Naive thymus-derived CD8-positive, alpha-beta T cell (primary cell): ENCODE data around the gene CFL2. TPM values are rescaled to one million over a fixed set of nuclear protein-coding genes. Genes with fewer than 3 reads are reported as not detected.
A peak's percentile ranks its signal among the peaks of the same experiment; 100 is the strongest.
"Not testable (repeated sequence)": the region's sequence is repeated elsewhere in the genome, so short reads cannot be mapped to it uniquely, and the experiment has no call there.

Experiments used
- ATAC-seq, 2 donors: fragments of 150-1000 bp; cut with Tn5 transposase in 1 of 2; sonication (Bioruptor Pico), chemical (Tn5 transposase) in 1 of 2; 1 replicate in 1 of 2; 2 replicates in 1 of 2; pipeline ENCODE4 v1.10.0; 2021; ENCODE audit warnings: mild to moderate bottlenecking in 2 of 2, moderate library complexity in 2 of 2
- POLR2A ChIA-PET: fragments of 350-600 bp; sonication (Branson Sonifier 250); formaldehyde crosslinking; loops from one replicate; lab custom pipeline; 2021; ENCODE audit warnings: antibody characterized with exemption; lab: Charles Lee
- DNase-seq, 10 donors: peaks; one replicate each; pipeline versions ENCODE4 v3.0.0 to v3.0.0-alpha.2; 2020 to 2022
- H3K27ac Mint-ChIP-seq, 10 donors: one replicate each; pipeline ENCODE4 v1.8.0; 2020 to 2022; ENCODE audit warnings: mild to moderate bottlenecking in 10 of 10, mixed read lengths in 10 of 10, moderate library complexity in 4 of 10, inconsistent platforms in 1 of 10
- H3K27me3 Mint-ChIP-seq, 5 donors: one replicate each; pipeline ENCODE4 v1.8.0; 2021 to 2022; ENCODE audit warnings: mixed read lengths in 5 of 5
- H3K36me3 Mint-ChIP-seq, 3 donors: one replicate each; pipeline ENCODE4 v1.8.0; 2020 to 2022; ENCODE audit warnings: mixed read lengths in 3 of 3, mild to moderate bottlenecking in 2 of 3, inconsistent platforms in 1 of 3
- H3K4me1 Mint-ChIP-seq, 4 donors: one replicate each; pipeline ENCODE4 v1.8.0; 2021 to 2022; ENCODE audit warnings: mixed read lengths in 4 of 4
- H3K4me3 Mint-ChIP-seq, 10 donors: one replicate each; pipeline ENCODE4 v1.8.0; 2020 to 2022; ENCODE audit warnings: mild to moderate bottlenecking in 10 of 10, mixed read lengths in 10 of 10, moderate library complexity in 6 of 10, inconsistent platforms in 1 of 10
- H3K9me3 Mint-ChIP-seq, 9 donors: one replicate each; pipeline ENCODE4 v1.8.0; 2020 to 2022; ENCODE audit warnings: mixed read lengths in 9 of 9, mild to moderate bottlenecking in 3 of 9, inconsistent platforms in 1 of 9, moderate library complexity in 1 of 9
- polyA plus RNA-seq, 3 donors: library from polyadenylated mRNA; unstranded; fragments of 300-500 nt; fragmentation: Illumina TruSeq; gene quantifications; one replicate each; pipeline ENCODE4 v1.2.3, GENCODE V29; 2021
- total RNA-seq, 8 experiments: library from RNA in 2 of 8; stranded (reverse) in 2 of 8; gene quantifications; one replicate each; pipeline ENCODE4 v1.2.3 and lab custom pipeline; 2021 to 2026

CFL2 gene
- total and polyA plus RNA-seq, 5 experiments from 2014 or later: 7.4 to 22.7 (median 15.9) TPM

GRCh38 chr14:34707722-34708121 lies 6.7 kb downstream of the CFL2 start:
- no peak for ATAC-seq
- Mint-ChIP-seq H3K4me1 (peaks cover 0 to 10% (median 5%) of the 10 kb centered on the region in 4 donors), H3K27me3 (no peaks in the 10 kb centered on the region), H3K36me3 (peaks cover 0 to 14% (median 0%) of the 10 kb centered on the region in 3 donors), H3K27ac (peak overlapping the region in 1 of 10 donors; percentile 35), H3K9me3 (no peaks in the 10 kb centered on the region), H3K4me3 (no peak overlapping the region)
- POLR2A ChIA-PET: no interaction called here
- DNase-seq: no peak

GRCh38 chr14:34701808-34702207 lies 12.6 kb downstream of the CFL2 start:
- Mint-ChIP-seq H3K27me3 (no peaks in the 10 kb centered on the region), H3K4me1 (no peaks in the 10 kb centered on the region), H3K27ac (no peak overlapping the region), H3K9me3 (no peaks in the 10 kb centered on the region), H3K4me3 (no peak overlapping the region), H3K36me3 (no peaks in the 10 kb centered on the region)
- no peak for DNase-seq
- no peak for ATAC-seq
- POLR2A ChIA-PET: no interaction called here

GRCh38 chr14:34700622-34701130 lies 13.7 kb downstream of the CFL2 start:
- Mint-ChIP-seq H3K27ac (no peak overlapping the region), H3K36me3 (no peaks in the 10 kb centered on the region), H3K9me3 (no peaks in the 10 kb centered on the region), H3K4me3 (no peak overlapping the region), H3K4me1 (no peaks in the 10 kb centered on the region), H3K27me3 (no peaks in the 10 kb centered on the region)
- DNase-seq: no peak
- no peak for ATAC-seq
- POLR2A ChIA-PET: no interaction called here

GRCh38 chr14:34699873-34700621 lies 14.3 kb downstream of the CFL2 start:
- DNase-seq (no peak), ATAC-seq (no peak)
- H3K27ac Mint-ChIP-seq: no peak overlapping the region
- H3K27me3 Mint-ChIP-seq: no peaks in the 10 kb centered on the region
- H3K4me3 Mint-ChIP-seq: no peak overlapping the region
- no peaks in the 10 kb centered on the region for H3K36me3 Mint-ChIP-seq
- H3K9me3 Mint-ChIP-seq: no peaks in the 10 kb centered on the region
- H3K4me1 Mint-ChIP-seq: no peaks in the 10 kb centered on the region
- POLR2A ChIA-PET: no interaction called here

- H3K9me3 Mint-ChIP-seq, H3K27me3 Mint-ChIP-seq, H3K36me3 Mint-ChIP-seq, H3K27ac Mint-ChIP-seq, ATAC-seq, H3K4me3 Mint-ChIP-seq, DNase-seq: not testable (repeated sequence)
- POLR2A ChIA-PET: interaction anchor here (0.6 kb wide), 1 partner anchor 15 kb away, joined by 3 read pairs; no protein-coding TSS in a partner anchor
- H3K4me1 Mint-ChIP-seq: peaks cover 7 to 11% (median 10%) of the 10 kb centered on the region in 4 donors
These were observed 20.2 kb downstream of the CFL2 start for GRCh38 chr14:34694216-34694615.

- DNase-seq: peak in 4 of 10 donors; percentile 16 to 22 (median 18)
- peaks cover 7 to 11% (median 10%) of the 10 kb centered on the region in 4 donors for H3K4me1 Mint-ChIP-seq
- no peaks in the 10 kb centered on the region for H3K27me3 Mint-ChIP-seq
- H3K4me3 Mint-ChIP-seq: peak overlapping the region in 8 of 10 donors; percentile 1 to 79 (median 59)
- peak overlapping the region in 4 of 10 donors; percentile 11 to 27 (median 18) for H3K27ac Mint-ChIP-seq
- H3K9me3 Mint-ChIP-seq: no peaks in the 10 kb centered on the region
- POLR2A ChIA-PET: no interaction called here
- H3K36me3 Mint-ChIP-seq: no peaks in the 10 kb centered on the region
- ATAC-seq: peak; percentile 49
These were observed 21.0 kb downstream of the CFL2 start for GRCh38 chr14:34693228-34693939.

GRCh38 chr14:34692898-34693227 lies 21.5 kb downstream of the CFL2 start:
- DNase-seq (no peak), ATAC-seq (no peak)
- Mint-ChIP-seq H3K4me3 (peak overlapping the region in 6 of 10 donors; percentile 39 to 79 (median 62)), H3K9me3 (no peaks in the 10 kb centered on the region), H3K4me1 (peaks cover 7 to 11% (median 10%) of the 10 kb centered on the region in 4 donors), H3K27me3 (no peaks in the 10 kb centered on the region), H3K27ac (peak overlapping the region in 3 of 10 donors; percentile 8 to 27 (median 19)), H3K36me3 (no peaks in the 10 kb centered on the region)
- POLR2A ChIA-PET: no interaction called here

GRCh38 chr14:34692348-34692747 lies 22.0 kb downstream of the CFL2 start:
- H3K4me1 Mint-ChIP-seq: peaks cover 7 to 11% (median 10%) of the 10 kb centered on the region in 4 donors
- peak overlapping the region in 2 of 10 donors; percentile 8 to 33 for H3K27ac Mint-ChIP-seq
- POLR2A ChIA-PET: no interaction called here
- ATAC-seq: no peak
- H3K4me3 Mint-ChIP-seq: peak overlapping the region in 1 of 10 donors; percentile 59
- no peak for DNase-seq
- no peaks in the 10 kb centered on the region for H3K9me3 Mint-ChIP-seq
- H3K36me3 Mint-ChIP-seq: no peaks in the 10 kb centered on the region
- H3K27me3 Mint-ChIP-seq: no peaks in the 10 kb centered on the region

GRCh38 chr14:34691206-34691605 lies 23.2 kb downstream of the CFL2 start:
- no peak for ATAC-seq
- H3K9me3 Mint-ChIP-seq: no peaks in the 10 kb centered on the region
- POLR2A ChIA-PET: no interaction called here
- H3K27ac Mint-ChIP-seq: no peak overlapping the region
- no peak overlapping the region for H3K4me3 Mint-ChIP-seq
- peaks cover 7 to 11% (median 10%) of the 10 kb centered on the region in 4 donors for H3K4me1 Mint-ChIP-seq
- peaks cover 0 to under 1% (median 0%) of the 10 kb centered on the region in 5 donors for H3K27me3 Mint-ChIP-seq
- DNase-seq: no peak
- H3K36me3 Mint-ChIP-seq: no peaks in the 10 kb centered on the region

GRCh38 chr14:34688470-34689206 lies 25.8 kb downstream of the CFL2 start:
- Mint-ChIP-seq H3K36me3 (no peaks in the 10 kb centered on the region), H3K9me3 (no peaks in the 10 kb centered on the region), H3K4me3 (no peak overlapping the region), H3K27me3 (peaks cover 0 to 4% (median 0%) of the 10 kb centered on the region in 5 donors), H3K4me1 (peaks cover 7 to 11% (median 10%) of the 10 kb centered on the region in 4 donors), H3K27ac (no peak overlapping the region)
- DNase-seq (no peak), ATAC-seq (no peak)
- POLR2A ChIA-PET: interaction anchor here (0.5 to 0.6 kb wide), 2 partner anchors 11 to 61 kb away, joined by 3 to 4 read pairs; no protein-coding TSS in a partner anchor

- Mint-ChIP-seq H3K4me3 (no peak overlapping the region), H3K27ac (no peak overlapping the region), H3K4me1 (peaks cover 0 to 9% (median 2%) of the 10 kb centered on the region in 4 donors), H3K27me3 (peaks cover 0 to 4% (median 0%) of the 10 kb centered on the region in 5 donors), H3K36me3 (no peaks in the 10 kb centered on the region), H3K9me3 (no peaks in the 10 kb centered on the region)
- POLR2A ChIA-PET: no interaction called here
- ATAC-seq (no peak), DNase-seq (no peak)
These were observed 28.5 kb downstream of the CFL2 start for GRCh38 chr14:34685819-34686428.

GRCh38 chr14:34684578-34684977 lies 29.8 kb downstream of the CFL2 start:
- no peak overlapping the region for H3K4me3 Mint-ChIP-seq
- H3K27ac Mint-ChIP-seq: no peak overlapping the region
- H3K9me3 Mint-ChIP-seq: no peaks in the 10 kb centered on the region
- peaks cover 0 to 4% (median 0%) of the 10 kb centered on the region in 5 donors for H3K27me3 Mint-ChIP-seq
- no peak for DNase-seq
- H3K36me3 Mint-ChIP-seq: no peaks in the 10 kb centered on the region
- POLR2A ChIA-PET: no interaction called here
- no peak for ATAC-seq
- H3K4me1 Mint-ChIP-seq: peaks cover 0 to 9% (median 2%) of the 10 kb centered on the region in 4 donors
